A172 (cell line): Measurements from ENCODE around the gene LIPF. TPM values are rescaled to one million over a fixed set of nuclear protein-coding genes. Genes with fewer than 3 reads are reported as not detected.
"Not testable (repeated sequence)": the region's sequence is repeated elsewhere in the genome, so short reads cannot be mapped to it uniquely, and the experiment has no call there.

Source experiments
- DNase-seq: peaks from one replicate; pipeline ENCODE4 v3.0.0-alpha.2; 2015; ENCODE audit warnings: low spot score
- total RNA-seq: library from RNA; depleted of rRNA; stranded (reverse); fragments of >200 nt; shearing (Covaris generic); gene quantifications from 2 replicates; pipeline ENCODE4 v1.2.3, GENCODE V29; 2014; rRNA removed

The LIPF gene
- total RNA-seq, 1 experiment from 2014 or later, result not detected

DNA sequence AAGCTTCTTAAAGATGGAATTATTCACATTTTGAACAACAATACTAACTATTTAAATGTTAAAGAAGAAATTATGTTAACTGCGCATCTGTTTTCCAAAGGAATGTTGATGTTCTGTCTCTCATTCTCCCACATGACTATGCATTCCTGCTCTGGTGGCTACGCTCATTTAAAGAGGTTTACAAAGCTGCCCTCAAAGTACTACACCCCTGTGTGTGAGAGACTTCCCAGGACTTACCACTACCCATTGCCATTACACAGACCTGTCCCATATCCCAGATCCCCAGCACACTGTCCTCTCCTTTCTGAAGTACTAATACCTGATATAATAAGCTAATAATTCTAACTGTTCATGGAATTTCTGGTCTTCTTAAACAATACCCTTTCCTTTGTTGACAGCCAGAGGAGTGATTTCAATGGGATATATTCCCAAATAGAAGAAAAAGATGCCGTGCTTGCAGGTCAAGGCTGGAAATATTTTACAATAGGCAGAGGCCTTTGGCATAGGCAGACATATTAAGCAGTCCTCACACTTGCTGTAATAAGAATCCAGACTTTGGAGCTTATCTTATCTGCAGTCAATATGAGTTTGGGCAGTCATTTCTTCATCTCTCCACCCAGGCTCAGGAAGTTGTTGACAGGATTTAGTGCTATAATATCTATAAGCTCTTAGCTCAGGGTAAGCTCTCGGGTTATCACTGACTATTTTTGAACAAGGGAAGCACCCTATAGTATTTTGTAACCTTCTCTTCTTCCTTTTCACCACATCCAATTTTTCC is 12.2 kb downstream of the LIPF start:
- DNase-seq, result no peak

DNA sequence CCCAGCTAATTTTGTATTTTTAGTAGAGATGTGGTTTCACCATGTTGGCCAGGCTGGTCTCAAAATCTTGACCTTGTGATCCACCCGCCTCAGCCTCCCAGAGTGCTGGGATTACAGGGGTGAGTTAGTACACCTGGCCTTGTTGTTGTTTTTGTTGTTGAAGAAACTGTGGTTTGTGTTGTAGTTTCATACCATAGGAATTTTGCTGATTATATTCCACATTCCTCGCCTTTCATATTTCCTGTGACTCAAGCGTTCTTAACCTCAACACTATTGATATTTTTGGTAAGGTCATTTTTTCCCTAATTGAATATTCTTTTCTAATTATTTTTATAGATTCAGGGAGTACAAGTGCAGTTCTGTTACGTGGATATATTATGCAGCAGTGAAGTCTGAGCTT is 16.7 kb downstream of the LIPF start:
- peak; percentile 11 for DNase-seq

DNA sequence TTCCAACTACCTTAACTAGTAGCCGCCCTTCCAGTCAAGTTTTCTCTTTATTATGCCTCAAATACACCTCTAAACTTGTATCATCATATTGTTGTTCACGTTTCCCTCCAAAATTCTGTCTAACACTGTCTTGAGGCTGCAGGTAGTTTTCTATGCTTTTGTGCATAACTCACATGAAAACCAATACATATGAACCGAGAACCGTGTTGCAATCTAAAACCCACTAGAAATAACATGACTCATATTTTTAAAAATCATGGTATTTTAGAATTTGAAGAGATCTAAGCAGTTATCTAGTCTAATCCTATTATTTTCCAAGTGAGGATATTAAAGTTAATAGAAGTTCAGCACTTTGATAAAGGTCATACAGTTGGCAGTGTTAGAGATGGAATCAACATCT is 18.2 kb downstream of the LIPF start:
- no peak for DNase-seq

DNA sequence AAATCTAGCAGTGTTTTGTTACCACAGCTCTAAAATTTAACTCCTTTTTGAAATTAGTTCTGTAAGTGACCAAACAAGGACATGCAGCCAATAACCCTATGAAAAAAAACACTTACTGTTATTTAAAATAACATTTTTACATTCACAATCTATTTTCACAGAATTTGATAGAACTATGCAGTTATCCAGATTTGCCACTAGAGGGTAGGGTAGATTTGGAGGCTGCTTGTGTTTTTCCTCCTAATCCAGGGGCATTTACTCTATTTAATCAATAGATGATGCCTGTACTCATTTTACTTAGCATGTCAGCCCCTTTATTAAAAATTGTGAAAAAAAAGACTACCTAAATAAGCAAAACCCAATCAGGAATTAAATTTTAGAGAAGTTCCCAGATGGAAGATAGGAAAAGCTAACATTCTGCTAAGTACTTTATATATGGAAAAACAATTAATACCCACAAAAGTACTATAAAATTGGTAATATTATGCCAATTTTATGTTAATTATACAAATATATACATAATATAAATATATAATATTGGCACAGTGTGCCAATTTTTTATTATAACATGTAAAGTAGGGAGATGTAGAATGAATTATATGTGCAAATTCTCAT is 23.7 kb downstream of the LIPF start:
- DNase-seq, result peak; percentile 15

DNA sequence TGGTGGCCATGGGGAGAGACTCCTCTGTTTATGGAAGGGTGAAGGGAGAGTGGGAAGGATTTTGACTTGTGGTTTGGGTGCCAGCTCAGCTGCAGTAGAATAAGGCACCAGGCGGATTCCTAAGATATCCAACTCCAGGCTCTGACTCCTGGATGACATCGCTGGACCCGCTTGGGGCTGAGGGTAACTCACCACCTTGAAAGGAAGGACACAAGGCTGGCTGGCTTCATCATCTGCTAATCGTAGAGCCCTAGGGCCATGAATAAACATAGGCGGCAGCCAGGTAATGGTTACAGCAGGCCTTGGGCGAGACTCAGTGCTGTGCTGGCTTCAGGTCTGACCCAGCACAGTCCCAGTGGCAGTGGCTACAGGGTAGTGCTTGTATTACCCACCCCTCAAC is 25.1 kb downstream of the LIPF start:
- no peak for DNase-seq

DNA sequence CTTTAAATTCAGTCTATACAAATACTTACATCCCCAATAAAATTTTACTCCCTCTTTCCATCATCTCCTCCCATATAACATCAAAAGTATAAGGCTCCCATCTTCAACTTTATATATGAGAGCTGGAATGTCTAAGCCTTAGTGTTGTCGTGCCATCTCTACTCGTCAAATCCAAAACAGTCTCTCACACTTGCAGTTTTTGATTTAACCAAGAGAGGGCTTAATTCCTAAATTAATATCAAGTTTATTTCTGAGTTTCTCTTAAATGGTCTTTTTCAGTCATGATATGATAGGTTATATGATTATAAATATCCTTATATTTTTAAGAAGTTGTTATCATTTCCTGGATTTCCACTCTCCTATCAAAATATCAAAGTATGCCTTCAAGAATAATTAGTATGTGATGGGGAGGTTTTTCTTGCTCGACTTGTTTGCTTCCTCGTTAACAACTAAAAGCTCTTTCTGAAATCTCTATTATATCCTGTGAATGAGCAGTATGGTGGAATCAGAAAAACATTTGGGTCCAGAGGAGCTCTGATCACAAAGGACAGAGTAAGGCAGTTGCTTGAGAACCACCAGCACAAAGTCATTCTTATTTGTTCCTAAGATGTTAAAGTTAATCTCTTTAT is 29.3 kb downstream of the LIPF start:
- no peak for DNase-seq

DNA sequence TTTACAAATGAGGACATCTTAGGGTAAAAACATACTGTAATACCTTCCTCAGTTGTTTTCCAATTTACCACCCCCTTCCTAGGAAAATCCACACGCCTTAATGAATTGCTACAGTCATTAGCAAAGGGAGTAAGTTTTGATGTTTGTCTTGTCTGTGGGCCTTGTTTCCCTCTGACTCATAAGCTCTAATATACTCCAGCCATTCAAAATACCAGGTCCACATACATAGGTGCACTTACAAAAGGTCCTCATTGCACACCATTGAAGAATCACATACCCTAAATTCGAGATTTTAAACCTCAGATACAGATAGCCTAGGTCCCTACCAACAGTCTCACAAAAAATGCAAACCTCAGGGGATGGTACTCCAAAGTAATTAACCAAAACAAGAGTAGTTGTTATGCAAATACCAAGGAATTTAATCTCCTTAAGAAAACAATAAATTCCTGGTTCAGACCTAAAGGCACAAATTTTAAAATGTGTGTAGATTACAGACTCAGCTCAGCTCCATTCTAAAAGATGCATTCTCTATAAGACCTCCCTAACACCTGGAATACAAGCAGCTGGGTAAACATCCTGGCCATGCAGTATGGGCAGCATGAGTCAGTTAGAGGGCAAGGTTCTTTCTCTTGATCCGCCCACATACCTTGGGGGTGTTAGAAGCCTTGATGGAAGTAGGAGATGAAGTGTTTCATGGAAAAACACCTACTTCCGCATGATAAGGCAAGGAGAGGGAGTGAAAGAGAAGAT is 38.8 kb downstream of the LIPF start:
- peak; percentile 76 for DNase-seq

DNA sequence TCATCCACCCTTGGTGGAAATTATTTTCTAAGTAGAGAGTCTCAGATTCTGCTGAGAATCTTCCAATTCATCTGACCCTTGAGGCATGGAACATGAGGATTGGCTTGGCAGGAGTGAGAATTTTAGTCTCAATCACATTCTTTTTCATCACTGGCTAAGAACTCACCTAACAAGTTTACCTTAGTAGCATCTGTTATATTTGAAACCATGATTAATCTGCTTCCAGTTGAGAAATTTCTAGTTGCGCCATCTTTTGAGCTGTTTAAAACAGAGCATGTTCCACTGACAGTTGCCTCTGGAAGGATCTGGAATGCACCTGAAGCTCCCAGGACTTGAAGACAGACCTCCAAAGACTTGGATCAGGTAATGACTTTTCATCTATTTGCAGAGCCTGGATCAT is 41.7 kb downstream of the LIPF start, which contains the start of gene LIPK:
TSS of gene LIPK (plus strand) at position 292 of the 400 bp plus-strand sequence. CDS start 18,295 bp downstream, outside the sequence.
- DNase-seq, result no peak

DNA sequence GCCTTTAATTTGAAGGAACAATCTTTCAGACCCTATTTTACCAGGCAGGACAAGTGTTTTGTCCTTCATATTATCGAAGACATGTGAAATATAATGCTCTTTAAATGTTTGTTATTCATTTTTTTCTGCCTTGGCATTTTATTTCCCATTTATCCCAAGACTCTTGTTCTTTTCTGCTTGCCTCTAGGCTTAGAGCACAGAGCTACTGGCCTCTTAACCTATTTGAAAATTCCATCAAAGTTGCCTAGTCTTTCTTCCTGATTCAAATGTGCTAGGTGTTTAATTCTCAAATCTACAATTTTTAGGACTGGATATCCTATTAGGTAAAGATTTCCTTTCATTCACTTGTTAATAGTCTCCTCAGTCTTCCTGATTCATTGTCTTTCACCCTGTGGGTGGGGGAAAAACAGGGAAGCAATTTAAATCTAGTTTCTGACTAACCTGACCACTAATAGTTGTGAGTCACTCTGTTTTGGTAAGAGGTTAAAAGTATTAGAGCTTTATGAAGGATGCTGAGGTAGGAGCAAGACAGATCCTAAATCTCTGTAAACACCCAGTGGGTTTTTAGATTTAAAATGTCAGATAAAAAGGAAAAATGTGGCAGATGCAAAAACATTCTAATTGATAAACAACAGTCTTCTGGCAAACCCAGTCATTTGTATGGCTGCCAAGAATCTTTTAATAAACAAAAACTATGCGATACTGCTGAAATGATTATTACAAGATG is 43.4 kb downstream of the LIPF start:
- DNase-seq, result peak; percentile 84

DNA sequence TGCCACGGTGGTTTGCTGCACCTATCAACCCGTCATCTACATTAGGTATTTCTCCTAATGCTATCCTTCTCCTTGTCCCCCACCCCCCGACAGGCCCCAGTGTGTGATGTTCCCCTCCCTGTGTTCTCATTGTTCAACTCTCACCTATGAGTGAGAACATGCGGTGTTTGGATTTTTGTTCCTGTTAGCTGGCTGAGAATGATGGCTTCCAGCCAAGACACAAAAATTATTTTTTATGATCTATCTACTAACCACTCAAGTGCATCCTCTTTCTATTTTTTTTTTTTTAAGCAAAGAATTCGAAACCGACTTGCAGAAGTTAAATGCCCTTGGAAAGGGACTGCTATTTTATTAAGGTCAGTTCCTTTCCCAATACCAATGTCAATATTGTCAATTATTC is 45.1 kb downstream of the LIPF start:
- DNase-seq, result not testable (repeated sequence)

DNA sequence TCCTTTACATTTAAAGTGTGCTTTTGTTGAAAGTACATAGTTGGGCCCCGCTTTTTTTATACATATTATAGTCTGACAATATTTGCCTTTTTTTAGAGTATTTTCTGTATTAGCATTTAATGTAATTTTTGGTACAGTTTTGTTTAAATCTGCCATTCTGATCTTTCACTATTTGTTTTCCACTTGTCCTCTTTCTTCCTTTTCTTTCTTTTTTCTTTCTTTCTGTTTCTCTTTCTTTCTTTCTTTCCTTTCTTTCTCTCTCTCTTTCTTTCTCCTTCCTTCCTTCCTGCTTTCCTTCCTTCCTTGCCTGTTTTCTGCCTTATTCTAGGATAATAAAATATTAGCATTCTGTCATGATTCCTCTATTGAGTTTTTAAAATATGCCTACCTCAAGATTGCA is 51.3 kb downstream of the LIPF start:
- DNase-seq, result no peak

DNA sequence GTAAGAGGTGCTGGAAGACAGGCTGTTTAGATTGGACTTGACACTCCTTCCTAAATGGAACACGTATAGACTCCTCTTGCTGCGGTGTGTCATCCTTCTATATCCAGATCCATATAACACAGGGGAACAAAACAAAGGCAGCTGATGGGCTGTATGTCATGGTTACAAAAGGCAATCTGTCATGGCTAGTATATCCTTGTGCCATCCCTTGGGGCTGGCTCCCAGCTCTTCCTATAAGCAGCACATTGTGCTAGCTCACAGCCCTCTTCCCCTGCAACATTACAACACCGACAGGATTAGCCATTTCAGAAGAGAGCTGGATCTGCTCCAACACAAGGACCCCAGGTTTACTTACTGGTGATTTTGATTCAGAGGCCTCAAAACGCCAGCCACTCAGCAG is 57.1 kb downstream of the LIPF start:
- no peak for DNase-seq

DNA sequence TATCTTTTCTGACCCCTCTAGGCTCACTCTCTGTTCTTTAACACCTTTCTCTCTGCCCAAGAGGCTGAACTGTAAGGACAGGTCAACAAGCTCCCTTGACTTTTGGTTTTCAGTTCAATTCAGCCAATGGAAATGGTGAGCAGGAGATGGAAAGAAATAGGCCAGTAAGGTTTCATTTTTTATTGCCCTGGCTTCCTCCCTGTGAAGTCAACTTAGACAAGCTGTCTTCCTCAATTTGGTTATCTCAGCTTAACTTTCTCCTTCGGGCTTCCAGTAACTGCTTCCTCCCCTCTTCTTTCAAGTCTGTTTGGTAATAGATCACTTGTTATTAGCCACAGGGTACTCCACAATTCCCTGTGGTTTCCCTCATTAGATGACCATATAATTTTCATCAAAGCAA is 61.6 kb downstream of the LIPF start:
- DNase-seq, result no peak

DNA sequence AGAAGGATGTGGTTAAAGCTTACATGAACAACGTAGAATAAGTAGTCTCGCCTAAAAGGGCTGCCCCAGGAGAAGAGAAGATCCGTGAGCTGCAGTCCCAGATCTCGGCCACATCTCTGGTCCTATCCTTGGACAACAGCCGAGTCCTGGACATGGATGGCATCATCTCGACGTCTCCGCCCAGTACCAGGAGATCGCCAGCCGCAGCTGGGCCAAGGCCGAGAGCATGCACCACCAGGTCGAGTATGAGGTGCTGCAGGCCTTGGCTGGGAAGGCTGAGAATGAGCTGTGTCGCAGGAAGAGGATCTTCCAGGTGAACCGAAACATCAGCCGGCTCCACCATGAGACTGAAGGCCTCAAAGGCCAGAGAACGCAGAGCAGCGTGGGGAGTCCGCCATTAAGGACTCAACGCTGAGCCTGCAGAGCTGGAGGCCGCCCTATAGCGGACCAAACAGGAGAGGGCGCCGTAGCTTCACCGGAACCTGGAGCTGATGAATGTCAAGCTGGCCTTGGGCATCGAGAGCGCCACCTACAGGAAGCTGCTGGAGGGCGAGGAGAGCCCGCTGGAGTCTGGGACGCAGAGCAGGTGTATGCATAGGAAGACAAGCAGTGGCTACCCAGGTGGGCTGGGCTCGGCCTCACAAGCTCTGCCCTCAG is 64.0 kb downstream of the LIPF start:
- no peak for DNase-seq

Other genes with a start within 250 kb of the LIPF start
- gene RNLS, start 81.1 kb upstream of the LIPF start, total RNA-seq, result 23.2 and 25.1 TPM in 2 replicates
- 0.10 TPM in 1 of 2 replicates, not detected in the other for gene LIPJ, start 77.7 kb upstream of the LIPF start, total RNA-seq
- not detected in 2 replicates for gene LIPK, start 41.8 kb downstream of the LIPF start, total RNA-seq
- gene LIPN, start 95.6 kb downstream of the LIPF start, total RNA-seq, result not detected in 2 replicates
- gene LIPM, start 138.3 kb downstream of the LIPF start, total RNA-seq, result not detected in 2 replicates
- gene ANKRD22, start 187.4 kb downstream of the LIPF start, total RNA-seq, result not detected in 2 replicates
- 40.4 and 48.8 TPM in 2 replicates for gene STAMBPL1, start 215.8 kb downstream of the LIPF start, total RNA-seq